SKM-1 (cell line): ENCODE results near the gene OR51E2.

Experiments
- DNase-seq: peaks from one replicate; lab custom pipeline; 2025; ENCODE audit not compliant: unreplicated experiment; lab: John Stamatoyannopoulos, UW

OR51E2 gene

DNA sequence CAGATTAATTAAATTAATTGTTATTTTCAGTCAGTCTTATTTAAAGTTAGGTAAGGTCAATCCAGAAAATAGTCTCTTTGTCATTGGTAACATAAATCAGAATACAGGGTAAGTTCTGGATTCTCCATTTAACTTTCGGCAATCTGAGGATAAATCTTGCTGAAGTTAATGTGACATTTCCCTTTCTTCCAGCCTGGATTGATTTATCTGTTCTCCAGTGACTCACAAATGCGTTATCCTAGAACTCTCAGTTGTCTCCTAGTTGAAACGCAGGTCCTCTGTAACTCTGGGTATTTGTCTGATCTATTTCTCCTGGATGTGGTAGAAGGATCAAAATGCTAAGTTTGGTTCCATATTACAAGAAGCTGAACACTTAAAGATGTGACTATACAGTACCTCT is 32.9 kb downstream of the OR51E2 start:
- DNase-seq: no peak

DNA sequence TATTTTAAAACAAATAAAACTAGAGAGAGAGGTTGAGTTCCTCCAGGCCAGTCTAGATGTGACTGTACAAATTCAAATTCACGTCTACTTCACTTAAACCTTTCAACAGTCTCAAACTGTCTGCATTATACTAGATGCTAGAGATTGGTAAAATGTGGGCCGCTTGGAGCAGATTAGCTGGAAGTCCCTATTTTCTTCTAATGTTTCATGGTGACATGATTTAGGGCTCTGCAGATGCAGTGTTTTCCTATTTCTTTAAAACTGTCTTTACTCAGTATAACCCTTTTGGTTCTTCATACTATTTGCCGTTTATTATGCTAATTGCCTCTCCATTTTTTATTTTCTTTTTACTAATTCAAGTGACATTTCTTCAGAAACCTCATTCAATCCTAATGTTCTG is 33.5 kb downstream of the OR51E2 start:
- no peak for DNase-seq

DNA sequence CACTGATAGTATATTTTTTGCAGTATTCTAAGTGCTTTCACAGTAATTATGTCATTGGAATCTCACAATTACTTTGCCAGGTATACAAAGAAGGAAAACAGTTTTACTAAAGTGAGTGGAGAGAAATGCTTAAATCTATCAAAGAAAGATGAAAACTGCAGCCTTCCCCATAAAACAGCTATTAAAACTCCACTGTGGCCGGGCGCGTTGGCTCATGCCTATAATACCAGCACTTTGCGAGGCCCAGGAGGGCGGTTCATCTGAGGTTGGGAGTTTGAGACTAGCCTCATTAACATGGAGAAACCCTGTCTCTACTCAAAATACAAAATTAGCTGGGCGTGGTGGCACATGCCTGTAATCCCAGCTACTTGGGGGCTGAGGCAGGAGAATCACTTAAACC is 34.8 kb downstream of the OR51E2 start:
- DNase-seq: no peak

DNA sequence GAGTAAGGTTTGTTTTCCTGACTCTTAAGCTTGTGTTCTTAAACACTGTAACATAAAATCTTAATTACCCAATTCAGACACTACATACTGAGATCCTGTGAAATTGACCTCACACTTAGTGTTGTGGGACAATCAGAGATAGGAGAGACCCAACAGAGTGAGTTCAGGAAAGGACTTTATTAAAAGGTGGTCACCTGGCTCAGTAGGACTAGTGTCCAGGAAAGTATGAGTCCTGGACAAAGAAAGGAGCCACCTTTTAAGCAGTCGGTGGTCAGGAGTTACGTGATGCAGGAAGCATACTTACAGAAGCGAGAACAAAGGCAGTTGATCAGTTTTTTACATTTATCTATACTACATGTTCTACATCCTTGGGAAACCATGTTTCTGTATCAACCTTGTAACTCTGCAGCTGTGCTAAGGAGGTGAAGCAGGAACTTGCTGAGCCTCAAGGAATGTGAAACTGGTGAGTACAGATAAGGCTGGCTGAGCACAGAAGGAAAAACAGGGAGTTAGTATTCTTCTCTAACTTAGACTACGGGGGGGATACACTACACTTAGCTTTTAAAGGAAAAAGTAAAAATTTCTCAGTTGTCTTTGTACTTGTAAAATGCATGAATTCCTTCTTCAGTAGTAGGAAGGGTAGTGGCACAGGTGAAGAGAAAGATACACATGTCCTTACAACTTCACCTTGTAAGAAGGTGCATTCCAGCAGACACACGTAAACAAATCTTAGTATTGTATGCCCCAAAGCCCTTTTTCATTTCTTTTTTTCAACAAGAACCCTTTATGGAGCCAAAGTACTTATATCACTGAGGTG is 38.8 kb downstream of the OR51E2 start:
- no peak for DNase-seq

DNA sequence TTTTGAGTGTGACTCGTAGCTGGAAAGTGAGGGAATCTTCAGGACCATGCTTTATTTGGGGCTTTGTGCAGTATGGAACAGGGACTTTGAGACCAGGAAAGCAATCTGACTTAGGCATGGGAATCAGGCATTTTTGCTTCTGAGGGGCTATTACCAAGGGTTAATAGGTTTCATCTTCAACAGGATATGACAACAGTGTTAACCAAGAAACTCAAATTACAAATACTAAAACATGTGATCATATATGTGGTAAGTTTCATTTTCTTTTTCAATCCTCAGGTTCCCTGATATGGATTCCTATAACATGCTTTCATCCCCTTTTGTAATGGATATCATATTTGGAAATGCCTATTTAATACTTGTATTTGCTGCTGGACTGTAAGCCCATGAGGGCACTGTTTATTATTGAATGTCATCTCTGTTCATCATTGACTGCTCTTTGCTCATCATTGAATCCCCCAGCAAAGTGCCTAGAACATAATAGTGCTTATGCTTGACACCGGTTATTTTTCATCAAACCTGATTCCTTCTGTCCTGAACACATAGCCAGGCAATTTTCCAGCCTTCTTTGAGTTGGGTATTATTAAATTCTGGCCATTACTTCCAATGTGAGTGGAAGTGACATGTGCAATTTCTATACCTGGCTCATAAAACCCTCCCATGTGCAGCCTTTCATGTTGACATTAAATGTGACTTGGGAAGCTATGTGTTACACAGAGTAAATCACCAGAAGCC is 42.9 kb downstream of the OR51E2 start:
- DNase-seq: no peak

DNA sequence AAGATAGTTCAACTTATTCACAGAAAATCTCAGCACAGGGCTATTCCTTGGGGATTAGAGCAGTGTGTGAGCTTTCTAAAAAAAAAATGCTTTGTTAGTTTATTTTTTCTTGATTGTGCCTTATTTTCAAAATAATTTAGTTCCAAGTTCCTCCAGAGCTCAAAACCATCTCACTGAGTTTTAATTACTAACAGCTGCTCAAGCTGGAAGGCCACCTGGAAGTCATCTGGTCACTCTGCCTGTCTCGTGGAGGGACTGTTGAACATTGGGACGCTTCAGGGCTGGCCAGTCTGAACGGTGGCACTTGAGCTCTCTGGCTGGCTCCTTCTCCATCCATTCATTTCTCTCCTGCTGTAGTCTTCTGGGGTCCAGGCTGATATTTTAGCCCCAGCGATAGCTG is 49.9 kb downstream of the OR51E2 start:
- DNase-seq: no peak

DNA sequence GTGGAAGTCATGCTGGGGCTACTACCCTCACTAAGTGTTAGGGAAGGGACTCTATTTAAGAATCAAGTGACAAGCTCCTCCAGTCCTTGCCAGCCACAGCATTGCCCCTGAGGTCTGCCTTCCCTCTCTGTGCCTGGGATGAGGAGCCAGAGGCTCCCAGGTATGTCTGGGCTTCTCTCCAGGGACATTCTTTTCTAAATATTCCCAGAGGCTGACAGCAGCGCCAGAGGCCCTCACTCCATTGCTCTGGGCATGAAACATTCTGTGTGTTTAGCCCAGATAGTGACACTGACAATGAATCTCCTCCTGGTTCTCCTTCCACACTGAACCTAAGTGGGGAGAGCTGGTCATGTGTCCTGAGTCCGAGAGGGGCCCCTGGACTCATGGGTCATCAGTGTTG is 51.7 kb downstream of the OR51E2 start:
- DNase-seq: no peak

DNA sequence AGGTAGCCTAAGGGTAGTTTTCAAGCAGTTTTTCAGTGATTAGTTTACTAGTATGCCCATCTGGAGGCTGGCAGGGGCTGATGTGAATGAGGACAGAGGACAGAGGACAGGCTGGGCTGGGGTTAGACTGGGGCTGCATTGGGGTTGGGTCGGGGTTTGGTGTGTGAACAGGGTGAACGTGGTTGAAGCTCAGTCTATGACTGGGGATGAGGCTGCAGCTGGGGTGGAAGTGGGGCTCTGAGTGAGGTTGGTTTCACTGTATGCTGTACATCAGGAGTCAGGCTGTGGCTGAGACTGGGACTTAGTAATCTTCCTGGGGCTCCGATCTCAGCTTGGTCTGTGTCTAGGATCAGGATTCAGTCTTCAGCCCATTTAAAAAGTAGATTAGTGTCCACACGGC is 53.4 kb downstream of the OR51E2 start:
- DNase-seq: no peak

DNA sequence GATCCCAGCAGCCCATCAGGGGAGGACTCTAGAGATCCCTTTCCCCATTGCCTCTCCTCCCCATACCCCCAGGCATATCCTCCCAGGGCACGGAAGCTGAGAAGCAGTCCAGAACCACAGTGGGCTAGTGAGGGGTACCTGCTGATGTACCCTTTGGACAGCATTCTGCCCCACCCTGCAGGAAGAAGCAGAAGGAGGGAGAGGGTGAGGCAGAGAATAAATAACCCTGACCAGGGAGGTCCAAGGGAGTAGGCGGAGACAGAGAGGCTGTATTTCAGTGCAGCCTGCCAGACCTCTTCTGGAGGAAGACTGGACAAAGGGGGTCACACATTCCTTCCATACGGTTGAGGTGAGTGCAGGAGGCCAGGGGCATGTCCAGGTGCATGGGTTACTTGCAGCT is 54.0 kb downstream of the OR51E2 start, which contains the start of gene OR51E1:
TSS of gene OR51E1 (plus strand) at position 301 of the 400 bp plus-strand sequence. CDS start 8,545 bp downstream, outside the sequence.
- no peak for DNase-seq

DNA sequence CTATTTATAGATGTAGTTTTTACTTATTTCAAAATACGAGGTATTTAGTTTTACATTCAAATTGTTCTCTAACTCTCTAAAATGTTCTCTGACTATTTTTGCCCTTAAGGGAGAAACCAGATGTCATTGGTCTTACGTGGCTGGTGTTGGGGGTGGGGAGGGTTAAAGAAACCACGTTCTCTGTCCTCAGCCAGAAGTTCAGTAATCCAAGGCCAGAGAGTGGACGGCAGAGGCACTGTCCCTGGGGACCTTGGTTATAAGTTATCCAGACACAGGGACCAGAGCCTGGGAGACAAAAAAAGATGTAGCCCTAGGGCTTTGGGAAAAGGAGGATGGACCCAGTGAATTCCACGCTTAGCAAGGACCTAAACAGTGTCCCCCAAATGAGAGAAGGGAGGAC is 54.6 kb downstream of the OR51E2 start:
- DNase-seq: no peak

DNA sequence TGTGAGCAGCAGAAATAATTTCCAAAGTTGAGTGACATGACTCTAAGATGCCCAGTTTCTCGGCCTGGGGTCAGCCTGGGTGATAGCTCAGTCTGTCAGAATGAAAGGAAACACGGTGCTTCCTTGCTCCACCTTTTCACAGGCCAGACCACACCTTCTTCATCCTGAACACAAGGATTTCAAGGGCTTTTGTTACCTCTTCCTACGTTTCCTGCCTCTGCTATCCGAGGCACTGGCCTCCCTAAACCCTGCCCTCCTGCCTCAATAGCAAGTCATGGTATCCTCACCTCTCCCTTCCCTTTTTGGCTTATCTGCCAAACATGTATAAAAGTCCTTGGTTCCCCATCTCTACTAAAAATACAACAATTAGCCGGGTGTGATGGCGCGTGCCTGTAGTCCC is 55.6 kb downstream of the OR51E2 start:
- DNase-seq: no peak

DNA sequence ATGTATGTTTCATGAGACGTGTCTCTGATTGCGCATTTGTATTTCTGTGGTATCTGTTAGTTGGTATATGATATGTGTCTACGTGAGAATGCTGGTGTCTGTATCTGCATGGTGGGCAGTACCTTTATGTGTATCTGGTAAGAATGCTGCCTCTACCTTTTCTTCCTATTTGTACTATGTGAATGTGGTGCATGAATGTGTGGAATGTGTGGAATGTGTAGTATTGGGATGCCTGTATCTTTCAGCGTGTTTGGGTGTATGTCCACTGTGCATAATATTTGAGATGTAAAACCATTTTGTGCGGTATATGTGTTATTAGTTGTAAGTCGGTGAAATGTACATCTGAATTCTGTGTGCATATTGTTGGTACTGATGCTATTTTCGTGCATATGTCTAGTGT is 56.2 kb downstream of the OR51E2 start:
- DNase-seq: no peak

DNA sequence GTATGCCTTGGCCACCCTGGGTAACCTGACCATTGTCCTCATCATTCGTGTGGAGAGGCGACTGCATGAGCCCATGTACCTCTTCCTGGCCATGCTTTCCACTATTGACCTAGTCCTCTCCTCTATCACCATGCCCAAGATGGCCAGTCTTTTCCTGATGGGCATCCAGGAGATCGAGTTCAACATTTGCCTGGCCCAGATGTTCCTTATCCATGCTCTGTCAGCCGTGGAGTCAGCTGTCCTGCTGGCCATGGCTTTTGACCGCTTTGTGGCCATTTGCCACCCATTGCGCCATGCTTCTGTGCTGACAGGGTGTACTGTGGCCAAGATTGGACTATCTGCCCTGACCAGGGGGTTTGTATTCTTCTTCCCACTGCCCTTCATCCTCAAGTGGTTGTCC is 57.7 kb downstream of the OR51E2 start:
- no peak for DNase-seq

DNA sequence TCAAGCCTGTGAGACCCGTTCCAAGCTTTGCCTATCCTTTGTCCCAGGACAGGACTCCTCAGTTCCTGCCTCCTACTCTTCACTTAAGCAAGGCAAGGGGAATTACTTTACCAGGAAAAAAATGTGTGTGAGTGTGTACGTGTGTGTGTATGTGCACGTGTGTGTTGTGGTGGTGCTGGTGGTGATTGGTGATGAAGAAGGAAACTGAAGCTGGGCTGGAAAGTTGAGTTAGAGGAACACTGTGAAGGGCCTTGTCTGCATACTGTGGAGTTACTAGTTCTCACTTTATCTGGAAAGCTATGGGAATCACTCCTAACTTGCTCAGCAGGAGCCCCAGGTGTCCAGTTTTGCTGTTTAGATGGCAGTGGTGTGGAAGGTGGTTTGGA is 60.0 kb downstream of the OR51E2 start:
- no peak for DNase-seq

DNA sequence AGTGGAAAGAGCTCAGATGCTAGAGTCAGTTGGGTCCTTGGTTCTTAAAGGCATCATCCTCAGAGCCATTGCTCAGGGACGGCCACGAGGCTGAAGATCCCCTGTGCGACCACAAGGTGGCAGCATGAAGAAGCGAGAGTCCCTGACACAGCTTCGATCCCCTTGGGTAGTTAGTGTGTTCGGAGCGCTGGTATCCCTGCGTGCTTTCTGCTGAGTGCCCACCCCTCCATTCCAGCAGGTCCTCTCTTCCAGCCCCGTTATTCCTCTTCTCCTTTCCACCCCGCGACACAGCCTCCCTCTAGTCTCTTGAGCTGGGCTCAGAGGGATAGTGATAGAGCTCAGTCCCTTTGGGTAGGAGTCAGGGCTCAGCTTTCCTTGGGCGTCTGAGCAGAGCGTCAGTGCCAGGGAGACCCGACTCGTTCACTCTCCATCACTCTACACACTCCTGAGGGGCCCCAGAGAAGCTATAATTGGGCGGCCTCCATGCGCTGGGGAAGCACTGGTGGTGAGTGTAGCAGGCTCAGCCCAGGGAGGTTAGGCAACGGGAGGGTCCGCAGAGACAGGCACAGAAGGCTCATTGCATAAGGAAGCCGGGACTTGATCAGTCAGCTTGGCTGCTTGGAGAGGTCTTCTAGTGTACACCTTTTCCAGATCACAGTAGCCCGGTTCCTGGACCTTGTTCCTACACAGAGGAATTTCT is 60.5 kb downstream of the OR51E2 start, which contains the start of gene OR51D1:
TSS of gene OR51D1 (plus strand) at position 516 of the 700 bp plus-strand sequence. CDS start 2,314 bp downstream, outside the sequence.
- peak; percentile 42 for DNase-seq

DNA sequence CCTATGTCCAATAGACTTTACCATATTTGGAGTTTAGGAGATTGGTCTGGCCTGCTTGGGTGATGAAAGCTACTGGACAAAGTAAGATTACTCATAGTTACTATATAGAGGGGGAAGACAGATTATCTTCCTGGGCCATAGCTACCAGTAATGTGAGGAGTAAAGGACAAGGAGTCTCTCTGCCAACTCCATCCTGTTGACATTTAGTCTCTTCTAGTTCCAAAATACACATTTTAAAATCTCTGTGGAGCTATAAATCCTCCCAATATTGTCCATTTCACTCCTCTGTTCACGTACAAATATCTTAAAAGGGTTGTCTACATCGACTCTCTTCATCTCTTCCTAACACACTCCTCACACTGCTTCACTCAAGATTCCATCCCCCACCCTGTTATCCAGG is 61.5 kb downstream of the OR51E2 start:
- DNase-seq: no peak
